ENCODE measurements around the gene OR1K1.
"Not testable (repeated sequence)": the region's sequence is repeated elsewhere in the genome, so short reads cannot be mapped to it uniquely, and the experiment has no call there.

The OR1K1 gene

GRCh38 chr9:122815544-122815943 lies 15.6 kb downstream of the OR1K1 start:
- DNase-seq, result no peak

GRCh38 chr9:122816163-122816867 lies 16.4 kb downstream of the OR1K1 start:
- no peak for DNase-seq

GRCh38 chr9:122819326-122819725 lies 19.4 kb downstream of the OR1K1 start:
- no peak for DNase-seq

DNA sequence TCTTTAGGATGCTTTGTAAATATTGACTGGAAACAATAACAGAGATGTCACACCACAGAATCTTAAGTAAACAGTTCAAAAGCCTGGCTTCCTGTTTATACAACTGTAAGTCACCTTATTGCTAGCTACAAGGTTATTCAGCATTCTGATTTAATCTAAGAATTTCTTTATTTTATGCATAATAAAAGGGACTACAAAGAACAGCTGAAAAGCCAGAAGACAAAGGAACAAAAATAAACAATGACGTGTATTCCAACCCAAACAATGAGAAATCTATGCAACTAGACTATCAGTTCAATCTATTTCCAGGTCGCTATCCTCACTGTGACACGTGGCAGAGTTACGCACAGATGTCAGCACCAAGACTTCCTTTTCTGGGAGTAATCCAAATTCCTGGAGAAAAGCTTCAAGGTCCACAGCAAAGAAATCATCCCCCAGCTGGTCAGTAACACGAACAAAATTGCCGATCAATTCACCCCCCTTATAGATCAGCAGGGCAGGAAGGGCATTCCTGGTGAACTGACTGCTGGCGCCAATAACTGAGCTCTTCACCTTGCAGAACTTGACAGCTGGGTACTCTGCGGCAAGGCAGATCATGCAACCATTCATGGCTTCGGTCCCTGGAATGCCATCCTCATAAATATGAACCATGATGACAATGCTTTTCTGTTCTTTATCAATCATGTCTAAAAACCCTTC lies 20.0 kb downstream of the OR1K1 start:
- no peak for DNase-seq

DNA sequence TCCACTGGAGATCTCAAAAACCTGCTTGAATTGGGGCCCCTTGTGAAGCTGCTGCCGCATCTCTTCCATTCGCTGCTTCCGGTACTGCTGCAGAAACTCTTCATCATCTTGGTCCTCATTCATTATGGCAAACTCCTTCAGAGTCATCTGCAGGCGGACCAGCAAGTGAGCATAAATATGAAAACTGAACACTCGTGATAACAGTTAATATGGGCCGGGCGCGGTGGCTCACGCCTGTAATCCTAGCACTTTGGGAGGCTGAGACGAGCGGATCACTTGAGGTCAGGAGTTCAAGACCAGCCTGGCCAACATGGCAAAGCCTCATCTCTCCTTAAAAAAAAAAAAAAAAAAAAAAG lies 20.5 kb downstream of the OR1K1 start:
- no peak for DNase-seq

- no peak for DNase-seq
Measured at GRCh38 chr9:122821278-122821943, 21.5 kb downstream of the OR1K1 start.

- no peak for DNase-seq
Measured at GRCh38 chr9:122822056-122822455, 22.1 kb downstream of the OR1K1 start.

DNA sequence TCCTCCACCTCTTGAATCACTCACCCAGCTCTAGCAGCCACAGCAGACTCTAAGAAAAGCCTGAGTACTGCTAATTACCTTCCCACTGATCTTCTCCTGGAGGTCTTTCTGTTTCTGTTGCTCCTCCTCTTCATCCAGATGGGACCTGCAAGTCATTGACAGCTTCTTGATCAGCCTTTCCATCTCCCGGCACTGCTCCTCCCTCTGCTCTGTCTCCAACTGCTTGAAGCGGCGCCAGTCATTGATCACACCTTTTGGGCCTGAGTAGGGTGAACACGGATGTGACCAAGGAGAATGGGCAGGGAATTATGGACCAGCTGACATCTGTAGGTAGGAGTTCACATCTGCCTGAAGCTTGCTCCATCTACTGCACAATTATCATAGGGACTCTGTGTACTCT lies 23.0 kb downstream of the OR1K1 start:
- DNase-seq, result no peak

- DNase-seq, result no peak
Measured at GRCh38 chr9:122827761-122828093, 27.8 kb downstream of the OR1K1 start.

DNA sequence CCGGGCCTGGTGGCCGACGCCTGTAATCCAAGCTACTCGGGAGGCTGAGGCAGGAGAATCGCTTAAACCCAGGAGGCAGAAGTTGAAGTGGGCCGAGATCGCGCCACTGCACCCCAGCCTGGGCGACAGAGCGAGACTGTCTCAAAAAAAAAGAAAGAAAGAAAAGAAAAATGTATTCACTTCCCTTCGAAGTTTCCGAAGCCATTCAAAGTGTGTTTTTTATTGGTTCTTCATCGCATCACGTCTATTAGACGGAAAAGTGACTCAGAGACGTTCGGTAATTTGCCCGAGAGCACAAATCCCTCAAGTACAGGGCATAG lies 29.0 kb downstream of the OR1K1 start:
- DNase-seq, result not testable (repeated sequence)

DNA sequence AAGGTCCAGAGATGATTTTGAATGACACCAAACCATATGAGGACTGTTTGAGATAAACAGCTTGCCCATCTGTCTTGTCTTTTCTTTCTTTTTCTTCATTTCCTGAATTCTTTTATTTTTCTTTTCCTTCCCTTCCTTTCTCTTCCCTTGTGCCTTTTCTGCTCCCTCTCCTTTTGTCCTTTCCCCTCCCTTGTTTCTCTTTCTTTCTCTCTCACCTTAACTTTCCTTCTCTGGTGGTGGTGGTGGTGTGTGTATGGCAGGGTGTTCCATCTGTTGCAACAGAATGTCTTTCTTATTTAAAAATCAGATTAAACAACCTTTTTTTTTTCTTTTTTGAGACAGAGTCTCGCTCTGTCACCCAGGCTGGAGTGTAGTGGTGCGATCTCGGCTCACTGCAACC lies 32.3 kb downstream of the OR1K1 start:
- no peak for DNase-seq

DNA sequence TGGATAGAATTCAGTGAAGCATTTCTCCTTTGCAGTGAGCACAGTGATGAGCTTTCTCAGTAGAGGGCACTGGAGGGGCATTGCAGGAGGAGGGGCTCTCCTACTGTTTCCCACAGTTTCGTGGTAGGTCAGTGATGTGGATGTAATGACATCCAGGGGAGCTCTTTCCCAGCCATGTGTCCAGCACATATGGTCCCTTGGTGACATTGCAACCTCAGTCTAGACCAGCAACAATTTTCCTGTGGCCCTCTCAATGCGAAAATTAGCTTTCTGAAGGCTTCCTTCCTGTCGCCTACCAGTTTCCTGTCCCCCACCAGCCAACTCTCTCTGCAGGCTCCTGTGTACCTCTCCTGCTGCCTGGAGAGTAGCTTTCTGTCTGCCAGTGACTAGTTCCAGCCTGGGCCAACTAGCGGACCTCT lies 35.4 kb downstream of the OR1K1 start:
- no peak for DNase-seq

DNA sequence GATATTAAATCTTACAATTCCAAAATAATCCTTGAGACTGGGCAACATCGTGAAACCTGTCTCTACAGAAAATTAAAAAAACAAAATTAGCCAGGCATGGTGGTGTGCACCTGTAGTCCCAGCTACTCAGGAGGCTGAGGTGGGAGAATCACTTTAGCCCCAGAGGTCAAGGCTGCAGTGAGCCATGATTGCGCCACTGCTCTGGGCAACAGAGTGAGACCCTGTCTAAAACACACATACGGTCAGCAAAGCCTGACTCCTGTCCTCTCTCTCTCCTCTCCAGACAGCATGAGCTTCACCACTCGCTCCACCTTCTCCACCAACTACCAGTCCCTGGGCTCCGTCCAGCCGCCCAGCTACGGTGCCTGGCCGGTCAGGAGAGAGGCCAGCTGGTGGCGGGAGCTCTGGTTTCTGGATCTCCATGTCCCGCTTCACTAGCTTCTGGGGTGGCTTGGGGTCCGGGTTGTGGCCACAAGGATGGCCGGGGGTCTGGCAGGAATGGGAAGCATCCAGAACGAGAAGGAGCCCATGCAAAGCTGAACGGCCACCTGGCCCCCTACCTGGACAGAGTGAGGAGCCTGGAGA lies 37.4 kb downstream of the OR1K1 start:
- DNase-seq, result no peak

DNA sequence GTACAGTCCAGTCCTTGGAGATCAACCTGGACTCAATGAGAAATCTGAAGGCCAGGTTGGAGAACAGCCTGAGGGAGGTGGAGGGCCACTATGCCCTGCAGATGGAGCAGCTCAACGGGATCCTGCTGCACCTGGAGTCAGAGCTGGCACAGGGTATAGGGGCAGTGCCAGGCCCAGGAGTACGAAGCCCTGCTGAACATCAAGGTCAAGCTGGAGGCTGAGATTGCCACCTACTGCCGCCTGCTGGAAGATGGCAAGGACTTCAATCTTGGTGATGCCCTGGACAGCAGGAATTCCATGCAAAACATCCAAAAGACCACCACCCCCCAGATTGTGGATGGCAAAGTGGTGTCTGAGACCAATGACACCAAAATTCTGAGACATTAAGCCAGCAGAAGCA lies 38.5 kb downstream of the OR1K1 start:
- DNase-seq, result not testable (repeated sequence)

DNA sequence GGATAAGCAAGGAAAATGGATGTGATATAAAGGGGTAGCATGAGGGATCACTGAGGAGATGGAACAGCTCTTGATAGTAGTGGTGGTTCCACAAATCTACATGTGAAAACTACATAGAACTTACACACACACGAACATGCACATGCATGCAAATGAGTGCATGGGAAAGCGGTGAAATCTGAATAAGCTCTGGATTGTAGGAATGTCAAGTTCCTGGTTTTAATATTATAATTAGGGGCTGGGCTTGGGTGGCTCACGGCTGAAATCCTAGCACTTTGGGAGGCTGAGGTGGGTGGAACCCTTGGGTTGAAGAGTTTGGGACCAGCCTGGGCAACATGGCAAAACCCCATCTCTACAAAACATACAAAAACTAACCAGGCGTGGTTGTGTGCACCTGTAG lies 41.6 kb downstream of the OR1K1 start:
- no peak for DNase-seq

DNA sequence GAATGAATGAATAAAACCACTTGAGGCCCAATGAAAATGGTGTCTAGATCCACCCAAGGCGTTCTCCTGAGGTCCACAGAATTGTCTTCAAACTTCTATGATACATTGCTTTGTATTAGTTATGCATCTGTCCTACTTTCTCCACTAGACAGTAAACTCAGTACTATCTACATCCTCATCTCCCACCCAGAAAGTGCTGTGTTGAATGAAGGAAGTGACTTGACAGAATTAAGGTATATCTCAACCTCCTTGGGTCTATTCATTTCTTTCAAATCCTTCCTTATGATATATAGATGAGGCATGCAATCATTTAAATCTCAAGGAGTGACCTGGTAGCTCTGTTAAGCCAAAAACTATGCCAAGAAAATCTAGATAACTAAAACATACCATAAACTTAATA lies 44.2 kb downstream of the OR1K1 start:
- no peak for DNase-seq

DNA sequence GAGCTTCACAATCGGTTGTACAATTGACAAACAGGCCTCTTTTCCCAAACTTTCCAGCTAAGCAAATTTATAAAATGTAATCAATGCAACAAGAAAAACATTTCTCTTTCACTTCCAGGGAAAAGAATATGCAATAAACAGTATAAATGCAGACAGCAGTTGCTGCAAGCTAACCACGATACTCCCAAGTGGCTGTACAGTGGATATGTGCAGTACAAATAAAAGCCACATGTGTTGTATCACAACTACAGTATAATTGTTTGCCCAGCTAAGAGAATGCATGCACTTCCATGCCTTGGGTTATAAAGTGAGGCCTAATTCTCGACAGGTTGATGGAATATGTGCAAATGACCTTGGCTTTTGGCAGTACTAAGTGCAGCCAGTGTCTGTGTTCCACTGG lies 45.2 kb downstream of the OR1K1 start:
- no peak for DNase-seq

DNA sequence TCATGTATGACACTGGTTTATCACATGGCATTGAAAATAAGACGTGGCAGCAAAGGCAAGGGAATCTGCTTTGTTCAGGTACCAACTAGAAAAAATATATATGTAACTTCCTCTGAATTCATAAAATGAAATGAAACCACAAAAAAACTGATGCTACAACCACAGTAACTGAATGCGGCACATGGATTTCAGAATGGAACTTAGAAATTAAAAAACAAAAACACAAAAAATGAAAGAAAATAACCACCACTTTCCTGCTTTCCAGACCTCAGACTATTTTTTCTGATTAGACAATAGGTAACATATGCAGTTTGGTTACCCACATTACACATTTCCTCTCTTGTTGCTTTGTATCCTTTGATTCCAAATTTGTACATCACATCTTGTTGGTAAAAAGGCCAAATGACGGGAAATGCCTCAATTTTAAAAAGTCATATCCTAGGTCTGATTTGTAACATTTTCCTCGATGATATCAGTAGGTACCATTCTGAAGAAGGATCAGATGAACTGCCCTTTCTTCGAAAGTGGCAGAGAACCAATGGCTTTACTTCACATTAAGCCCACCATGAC lies 46.5 kb downstream of the OR1K1 start:
- no peak for DNase-seq

GRCh38 chr9:122848256-122848943 lies 48.5 kb downstream of the OR1K1 start:
- DNase-seq, result no peak
